MM.1S (cell line): Measurements from ENCODE around the gene KLF18.

Experiments used
- DNase-seq: peaks from one replicate; pipeline ENCODE4 v3.0.0-alpha.2; 2015
- H2AFZ ChIP-seq: fragments of 300-600 bp; sonication (generic); 2 replicates; pipeline ENCODE4 v1.6.0; 2016; ENCODE audit warnings: antibody characterized with exemption, low read length
- H3F3A ChIP-seq: fragments of 300-600 bp; sonication (generic); 2 replicates; pipeline ENCODE4 v1.6.1; 2016; ENCODE audit warnings: mild to moderate bottlenecking, antibody characterized with exemption, low read length, moderate library complexity, mixed read lengths; ENCODE audit not compliant: insufficient read depth
- H3K27ac ChIP-seq: fragments of 300-600 bp; sonication (generic); 2 replicates; pipeline ENCODE4 v1.5.1; 2016; ENCODE audit warnings: mild to moderate bottlenecking, low read length
- H3K27me3 ChIP-seq: fragments of 300-600 bp; sonication (generic); replicated peaks from 2 replicates; pipeline ENCODE4 v1.6.0; 2016; ENCODE audit warnings: low read length; ENCODE audit not compliant: insufficient read depth
- H3K36me3 ChIP-seq: fragments of 300-600 bp; sonication (generic); replicated peaks from 2 replicates; pipeline ENCODE4 v1.6.1; 2016; ENCODE audit warnings: mild to moderate bottlenecking, low read length, mixed read lengths; ENCODE audit not compliant: insufficient read depth
- H3K4me1 ChIP-seq: fragments of 300-600 bp; sonication (generic); 2 replicates; pipeline ENCODE4 v1.6.1; 2016; ENCODE audit warnings: low read length, mixed read lengths
- H3K4me2 ChIP-seq: fragments of 300-600 bp; sonication (generic); 2 replicates; pipeline ENCODE4 v1.6.0; 2016; ENCODE audit warnings: low read depth, low read length
- H3K4me3 ChIP-seq: fragments of 300-600 bp; sonication (generic); 2 replicates; pipeline ENCODE4 v1.5.1; 2016; ENCODE audit warnings: low read length, mixed read lengths
- H3K79me2 ChIP-seq: fragments of 300-600 bp; sonication (generic); 2 replicates; pipeline ENCODE4 v1.6.1; 2016; ENCODE audit warnings: mixed run types, low read length, mixed read lengths
- H3K9ac ChIP-seq: fragments of 300-600 bp; sonication (generic); 2 replicates; pipeline ENCODE4 v1.6.1; 2016; ENCODE audit warnings: low read length, mixed read lengths
- H3K9me2 ChIP-seq: fragments of 300-600 bp; sonication (generic); replicated peaks from 2 replicates; pipeline ENCODE4 v1.6.1; 2016; ENCODE audit warnings: mild to moderate bottlenecking, low read length, mixed read lengths; ENCODE audit not compliant: insufficient read depth
- H3K9me3 ChIP-seq: fragments of 300-600 bp; sonication (generic); replicated peaks from 2 replicates; pipeline ENCODE4 v1.6.1; 2016; ENCODE audit warnings: mild to moderate bottlenecking, low read length, mixed read lengths; ENCODE audit not compliant: insufficient read depth
- H4K20me1 ChIP-seq: fragments of 300-600 bp; sonication (generic); 2 replicates; pipeline ENCODE4 v1.6.1; 2016; ENCODE audit warnings: mild to moderate bottlenecking, low read length, moderate library complexity, mixed read lengths; ENCODE audit not compliant: insufficient read depth
- CTCF ChIP-seq: fragments of 300-600 bp; sonication (generic); IDR thresholded peaks from 2 replicates; pipeline ENCODE4 v1.5.1; 2016; ENCODE audit warnings: antibody characterized with exemption, low read length, mixed read lengths
- EZH2 ChIP-seq: fragments of 300-600 bp; sonication (generic); optimal IDR thresholded peaks from 2 replicates; pipeline ENCODE3; 2017; ENCODE audit warnings: low read depth, mild to moderate bottlenecking, antibody characterized with exemption, low read length, mixed read lengths
- EZH2phosphoT487 ChIP-seq: fragments of 300-600 bp; sonication (generic); IDR thresholded peaks from 2 replicates; pipeline ENCODE4 v1.6.1; 2018; ENCODE audit warnings: antibody characterized with exemption, low read length

Gene KLF18

GRCh38 chr1:44168520-44169098, 27.2 kb upstream of the KLF18 start:
- Histone ChIP-seq H3F3A (no peaks in the 10 kb centered on the region), H3K4me1 (no peaks in the 10 kb centered on the region), H2AFZ (no peak overlapping the region), H3K27me3 (no peaks in the 10 kb centered on the region), H3K9ac (no peak overlapping the region), H3K9me2 (no peaks in the 10 kb centered on the region), H3K9me3 (no peaks in the 10 kb centered on the region), H3K4me3 (no peak overlapping the region), H3K4me2 (no peak overlapping the region), H4K20me1 (no peaks in the 10 kb centered on the region), H3K79me2 (no peaks in the 10 kb centered on the region), H3K27ac (no peak overlapping the region), H3K36me3 (no peaks in the 10 kb centered on the region)
- no peak for TF ChIP-seq CTCF
- TF ChIP-seq EZH2 = no peak
- TF ChIP-seq EZH2phosphoT487 = no peak
- DNase-seq = no peak

GRCh38 chr1:44161546-44161945, 20.1 kb upstream of the KLF18 start:
- Histone ChIP-seq H3K27me3 (no peaks in the 10 kb centered on the region), H4K20me1 (no peaks in the 10 kb centered on the region), H3K9me2 (no peaks in the 10 kb centered on the region), H3F3A (no peaks in the 10 kb centered on the region), H3K9me3 (no peaks in the 10 kb centered on the region), H3K27ac (no peak overlapping the region), H3K9ac (no peak overlapping the region), H3K4me3 (no peak overlapping the region), H3K36me3 (no peaks in the 10 kb centered on the region), H3K79me2 (no peaks in the 10 kb centered on the region), H2AFZ (no peak overlapping the region), H3K4me2 (no peak overlapping the region), H3K4me1 (no peaks in the 10 kb centered on the region)
- DNase-seq = no peak
- TF ChIP-seq EZH2phosphoT487 = no peak
- no peak for TF ChIP-seq EZH2
- TF ChIP-seq CTCF = no peak

GRCh38 chr1:44158871-44159270, 17.4 kb upstream of the KLF18 start:
- Histone ChIP-seq H3K27me3 (no peaks in the 10 kb centered on the region), H3K4me3 (no peak overlapping the region), H3K36me3 (no peaks in the 10 kb centered on the region), H3K4me1 (no peaks in the 10 kb centered on the region), H3F3A (no peaks in the 10 kb centered on the region), H2AFZ (no peak overlapping the region), H3K9me3 (no peaks in the 10 kb centered on the region), H3K27ac (no peak overlapping the region), H3K79me2 (no peaks in the 10 kb centered on the region), H4K20me1 (no peaks in the 10 kb centered on the region), H3K4me2 (no peak overlapping the region), H3K9ac (no peak overlapping the region), H3K9me2 (no peaks in the 10 kb centered on the region)
- no peak for DNase-seq
- no peak for TF ChIP-seq EZH2
- no peak for TF ChIP-seq CTCF
- no peak for TF ChIP-seq EZH2phosphoT487
